ENCODE data around the gene CGGBP1.

- TF ChIP-seq POLR2A (IDR thresholded peaks at IDR 0.05): no peak
- no peak for TF ChIP-seq CTCF (IDR thresholded peaks at IDR 0.05)
Observed at GRCh38 chr3:88009066-88009465, 49.7 kb downstream of the CGGBP1 start.
